ENCODE data around the gene ZNF653. TPM values are rescaled to one million over a fixed set of nuclear protein-coding genes. Genes with fewer than 3 reads are reported as not detected.

The ZNF653 gene
- total RNA-seq, 2 experiments from 2014 or later: 13.1 to 16.6 TPM

GRCh38 chr19:11451327-11451870 is 54.2 kb downstream of the ZNF653 start:
- ATAC-seq (no peak), DNase-seq (no peak)
- CTCF ChIA-PET: no interaction called here
- Mint-ChIP-seq H3K4me3 (no peak overlapping the region), H3K27me3 (no peaks in the 10 kb centered on the region), H3K27ac (no peak overlapping the region), H3K4me1 (no peaks in the 10 kb centered on the region), H3K36me3 (ENCODE audit: low read depth) (peaks cover 7% of the 10 kb centered on the region), H3K9me3 (ENCODE audit: low read depth) (no peaks in the 10 kb centered on the region)
- POLR2A ChIA-PET: no interaction called here
- intact Hi-C loops (cut with DNase I, micrococcal nuclease): no loop called here

DNA sequence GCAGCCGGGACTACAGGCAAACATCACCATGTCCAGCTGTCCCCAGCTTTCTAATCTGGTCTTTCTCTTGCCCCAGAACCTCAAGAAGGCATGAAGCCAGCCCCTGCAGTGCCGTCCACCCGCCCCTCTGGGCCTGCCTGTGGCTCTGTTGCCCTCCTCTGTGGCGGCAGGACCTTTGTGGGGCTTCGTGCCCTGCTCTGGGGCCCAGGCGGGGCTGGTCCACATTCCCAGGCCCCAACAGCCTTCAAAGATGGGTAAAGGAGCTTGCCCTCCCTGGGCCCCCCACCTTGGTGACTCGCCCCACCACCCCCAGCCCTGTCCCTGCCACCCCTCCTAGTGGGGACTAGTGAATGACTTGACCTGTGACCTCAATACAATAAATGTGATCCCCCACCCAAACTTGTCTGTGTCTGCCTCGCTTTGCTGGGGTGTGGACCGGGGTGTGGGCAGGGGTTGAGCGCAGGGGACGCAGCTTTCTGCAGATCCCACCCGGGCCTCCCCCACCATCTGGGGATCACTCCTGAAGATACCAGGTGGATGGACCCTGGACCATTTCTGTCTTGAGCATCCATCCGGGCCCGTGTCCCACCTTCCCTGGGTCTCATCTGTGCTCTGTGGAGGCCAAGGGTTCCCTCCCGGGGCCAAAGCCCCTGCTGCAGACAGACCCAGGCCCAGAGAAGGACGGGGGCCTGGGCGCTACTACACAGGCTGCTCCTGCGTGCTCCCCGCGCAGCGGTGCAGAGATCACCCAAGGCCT is 54.9 kb downstream of the ZNF653 start:
- Mint-ChIP-seq H3K36me3 (ENCODE audit: low read depth) (peaks cover 7% of the 10 kb centered on the region), H3K27ac (no peak overlapping the region), H3K4me1 (no peaks in the 10 kb centered on the region), H3K27me3 (no peaks in the 10 kb centered on the region), H3K4me3 (no peak overlapping the region), H3K9me3 (ENCODE audit: low read depth) (no peaks in the 10 kb centered on the region)
- intact Hi-C loops (cut with DNase I, micrococcal nuclease): no loop called here
- ChIA-PET CTCF (interaction anchor here (0.7 to 1.5 kb wide), 2 partner anchors 16 to 415 kb away, joined by 3 to 5 read pairs; partner anchors contain the start of genes ODAD3 and PRKCSH), POLR2A (interaction anchor here (0.7 kb wide), 1 partner anchor 895 kb away, joined by 3 read pairs; no protein-coding TSS in a partner anchor)
- ATAC-seq (no peak), DNase-seq (no peak)

DNA sequence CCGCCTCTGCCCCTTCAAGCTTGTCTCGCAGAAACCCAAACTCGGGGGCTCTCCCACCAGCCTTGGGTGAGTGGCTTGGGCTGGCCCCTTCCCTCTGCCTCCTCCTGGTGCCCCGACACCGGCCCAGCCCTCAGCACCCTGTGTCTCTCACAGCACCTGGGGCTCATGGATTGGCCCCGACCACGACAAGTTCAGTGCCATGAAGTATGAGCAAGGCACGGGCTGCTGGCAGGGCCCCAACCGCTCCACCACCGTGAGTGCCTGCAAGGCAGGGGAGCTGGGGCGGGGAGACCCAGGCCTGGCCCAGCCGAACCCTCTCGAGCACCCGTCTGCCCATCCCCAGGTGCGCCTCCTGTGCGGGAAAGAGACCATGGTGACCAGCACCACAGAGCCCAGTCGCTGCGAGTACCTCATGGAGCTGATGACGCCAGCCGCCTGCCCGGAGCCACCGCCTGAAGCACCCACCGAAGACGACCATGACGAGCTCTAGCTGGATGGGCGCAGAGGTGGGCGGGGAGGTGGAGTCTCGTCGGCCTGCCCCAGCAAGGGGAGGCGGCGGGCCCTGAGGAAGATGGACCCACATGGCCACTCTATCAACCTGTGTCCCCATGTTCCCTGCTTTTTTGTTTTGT is 56.6 kb downstream of the ZNF653 start:
- POLR2A ChIA-PET: no interaction called here
- ATAC-seq (no peak), DNase-seq (no peak)
- CTCF ChIA-PET: interaction anchor here (0.6 to 1.8 kb wide), 4 partner anchors 12 to 69 kb away, joined by 3 to 4 read pairs (median 4); no protein-coding TSS in a partner anchor
- peaks cover 15% of the 10 kb centered on the region for H3K36me3 Mint-ChIP-seq (ENCODE audit: low read depth)
- H3K4me1 Mint-ChIP-seq: no peaks in the 10 kb centered on the region
- H3K9me3 Mint-ChIP-seq (ENCODE audit: low read depth): no peaks in the 10 kb centered on the region
- intact Hi-C loops (cut with DNase I, micrococcal nuclease): no loop called here
- no peak overlapping the region for H3K27ac Mint-ChIP-seq
- H3K4me3 Mint-ChIP-seq: no peak overlapping the region
- no peaks in the 10 kb centered on the region for H3K27me3 Mint-ChIP-seq

- Mint-ChIP-seq H3K9me3 (ENCODE audit: low read depth) (no peaks in the 10 kb centered on the region), H3K27me3 (no peaks in the 10 kb centered on the region), H3K27ac (no peak overlapping the region), H3K4me3 (no peak overlapping the region), H3K4me1 (no peaks in the 10 kb centered on the region), H3K36me3 (ENCODE audit: low read depth) (peaks cover 16% of the 10 kb centered on the region)
- ChIA-PET CTCF (interaction anchor here (0.5 to 1.8 kb wide), 4 partner anchors 34 to 155 kb away, joined by 3 to 4 read pairs (median 4); no protein-coding TSS in a partner anchor), POLR2A (no interaction called here)
- ATAC-seq (no peak), DNase-seq (no peak)
- intact Hi-C loops (cut with DNase I, micrococcal nuclease): no loop called here
Measured at GRCh38 chr19:11448410-11448809, 57.2 kb downstream of the ZNF653 start.

- ATAC-seq (no peak), DNase-seq (no peak)
- Mint-ChIP-seq H3K27ac (no peak overlapping the region), H3K4me1 (no peaks in the 10 kb centered on the region), H3K36me3 (ENCODE audit: low read depth) (peaks cover 18% of the 10 kb centered on the region), H3K4me3 (no peak overlapping the region), H3K9me3 (ENCODE audit: low read depth) (no peaks in the 10 kb centered on the region), H3K27me3 (no peaks in the 10 kb centered on the region)
- POLR2A ChIA-PET: no interaction called here
- intact Hi-C loops (cut with DNase I, micrococcal nuclease): no loop called here
- CTCF ChIA-PET: interaction anchor here (0.5 to 1.8 kb wide), 5 partner anchors 35 to 154 kb away, joined by 3 to 4 read pairs (median 3); no protein-coding TSS in a partner anchor
Measured at GRCh38 chr19:11447347-11448262, 58.0 kb downstream of the ZNF653 start.

DNA sequence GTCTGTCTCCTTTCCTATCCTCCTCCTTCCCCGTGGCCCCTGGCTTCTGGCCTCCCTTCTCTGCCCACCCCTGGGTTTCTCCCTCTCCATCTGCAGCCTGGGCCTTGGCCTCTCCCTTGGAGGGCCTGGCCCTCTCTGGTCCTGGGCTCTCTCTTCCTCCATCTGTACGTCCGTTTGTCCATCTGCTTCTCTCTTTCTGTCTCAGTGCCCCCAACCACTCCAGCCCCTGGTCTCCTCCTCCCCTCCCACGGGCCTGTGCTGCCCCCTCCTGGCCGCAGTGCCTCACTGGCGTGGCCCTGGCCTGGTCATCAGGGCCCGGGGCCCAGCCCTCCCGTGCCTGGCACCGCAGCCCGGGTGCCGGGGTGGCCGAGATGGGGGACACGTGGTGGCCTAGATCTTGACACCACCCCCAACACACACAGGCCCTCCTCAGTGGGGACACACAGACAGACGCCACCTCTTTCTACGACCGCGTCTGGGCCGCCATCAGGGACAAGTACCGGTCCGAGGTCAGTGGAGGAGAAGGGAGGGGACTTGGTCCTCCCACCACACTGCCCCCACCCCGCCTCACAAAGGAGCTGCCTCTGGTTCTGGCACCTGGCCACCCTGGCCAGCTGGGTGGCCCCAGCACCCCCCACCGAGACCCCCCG is 58.9 kb downstream of the ZNF653 start:
- Mint-ChIP-seq H3K4me3 (no peak overlapping the region), H3K4me1 (no peaks in the 10 kb centered on the region), H3K36me3 (ENCODE audit: low read depth) (peaks cover 22% of the 10 kb centered on the region), H3K27ac (no peak overlapping the region), H3K9me3 (ENCODE audit: low read depth) (no peaks in the 10 kb centered on the region), H3K27me3 (no peaks in the 10 kb centered on the region)
- ATAC-seq (peak; percentile 57), DNase-seq (peak; percentile 66)
- POLR2A ChIA-PET: no interaction called here
- CTCF ChIA-PET: interaction anchor here (0.5 kb wide), 1 partner anchor 89 kb away, joined by 3 read pairs; no protein-coding TSS in a partner anchor
- intact Hi-C loops (cut with DNase I, micrococcal nuclease): no loop called here

GRCh38 chr19:11446271-11446651 is 59.4 kb downstream of the ZNF653 start:
- DNase-seq: no peak
- ChIA-PET CTCF (no interaction called here), POLR2A (no interaction called here)
- Mint-ChIP-seq H3K9me3 (ENCODE audit: low read depth) (no peaks in the 10 kb centered on the region), H3K4me1 (no peaks in the 10 kb centered on the region), H3K27me3 (no peaks in the 10 kb centered on the region), H3K36me3 (ENCODE audit: low read depth) (peaks cover 25% of the 10 kb centered on the region), H3K27ac (no peak overlapping the region), H3K4me3 (no peak overlapping the region)
- no peak for ATAC-seq
- intact Hi-C loops (cut with DNase I, micrococcal nuclease): no loop called here

DNA sequence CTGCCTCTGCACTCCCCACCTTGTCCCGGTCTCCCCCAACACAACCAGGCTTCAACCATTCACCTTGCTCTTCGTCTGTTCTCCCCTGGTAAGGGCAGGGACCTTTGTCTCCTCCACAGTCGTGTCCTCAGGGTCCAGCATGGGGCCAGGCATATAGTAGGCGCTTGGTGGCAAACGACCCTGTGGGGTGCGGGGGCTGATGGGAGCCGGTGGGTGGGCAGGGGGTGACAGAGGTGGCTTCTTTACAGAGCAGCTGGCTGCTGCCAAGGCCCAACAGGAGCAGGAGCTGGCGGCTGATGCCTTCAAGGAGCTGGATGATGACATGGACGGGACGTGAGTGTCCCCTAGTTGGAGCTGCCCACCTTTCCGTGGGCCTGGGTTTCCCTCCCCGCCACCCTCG is 60.5 kb downstream of the ZNF653 start:
- intact Hi-C loops (cut with DNase I, micrococcal nuclease): no loop called here
- Mint-ChIP-seq H3K4me3 (no peak overlapping the region), H3K9me3 (ENCODE audit: low read depth) (no peaks in the 10 kb centered on the region), H3K27ac (no peak overlapping the region), H3K36me3 (ENCODE audit: low read depth) (peaks cover 30% of the 10 kb centered on the region), H3K27me3 (no peaks in the 10 kb centered on the region), H3K4me1 (peaks cover 2% of the 10 kb centered on the region)
- ATAC-seq (no peak), DNase-seq (no peak)
- ChIA-PET POLR2A (interaction anchor here (0.6 kb wide), 1 partner anchor 15 kb away, joined by 4 read pairs; no protein-coding TSS in a partner anchor), CTCF (no interaction called here)

GRCh38 chr19:11444059-11444458 is 61.6 kb downstream of the ZNF653 start:
- CTCF ChIA-PET: interaction anchor here (0.6 kb wide), 1 partner anchor 53 kb away, joined by 4 read pairs; no protein-coding TSS in a partner anchor
- POLR2A ChIA-PET: interaction anchor here (0.8 kb wide), 1 partner anchor 9 kb away, joined by 8 read pairs; the partner anchor contains the start of genes ODAD3 and PRKCSH
- ATAC-seq: no peak
- H3K4me1 Mint-ChIP-seq: peaks cover 2% of the 10 kb centered on the region
- H3K27me3 Mint-ChIP-seq: no peaks in the 10 kb centered on the region
- no peak overlapping the region for H3K4me3 Mint-ChIP-seq
- no peak overlapping the region for H3K27ac Mint-ChIP-seq
- H3K36me3 Mint-ChIP-seq (ENCODE audit: low read depth): peaks cover 26% of the 10 kb centered on the region
- no peak for DNase-seq
- intact Hi-C loops (cut with DNase I, micrococcal nuclease): no loop called here
- H3K9me3 Mint-ChIP-seq (ENCODE audit: low read depth): no peaks in the 10 kb centered on the region

DNA sequence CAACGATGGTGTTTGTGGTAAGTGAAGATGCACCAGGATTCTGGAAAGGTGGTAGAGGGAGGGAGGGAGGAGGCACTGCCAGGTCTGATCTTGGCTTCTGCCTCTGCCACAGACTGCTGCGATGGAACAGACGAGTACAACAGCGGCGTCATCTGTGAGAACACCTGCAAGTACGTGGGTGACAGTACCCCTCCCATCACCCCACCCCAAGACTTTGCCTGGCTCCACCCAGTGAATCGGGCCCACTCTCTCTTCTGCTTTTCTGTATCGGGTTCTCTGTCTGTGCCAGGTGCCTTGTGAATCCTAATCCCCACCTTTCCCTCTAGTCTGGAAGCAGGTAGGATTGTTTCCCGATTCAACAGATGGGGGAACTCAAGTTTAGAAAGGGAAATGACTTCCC is 67.7 kb downstream of the ZNF653 start:
- H3K4me3 Mint-ChIP-seq: peak overlapping the region; percentile 43
- ATAC-seq (no peak), DNase-seq (no peak)
- ChIA-PET POLR2A (no interaction called here), CTCF (interaction anchor here (0.6 to 0.8 kb wide), 2 partner anchors 94 to 311 kb away, joined by 3 read pairs; no protein-coding TSS in a partner anchor)
- peaks cover 35% of the 10 kb centered on the region for H3K36me3 Mint-ChIP-seq (ENCODE audit: low read depth)
- peaks cover 16% of the 10 kb centered on the region for H3K4me1 Mint-ChIP-seq
- no peaks in the 10 kb centered on the region for H3K27me3 Mint-ChIP-seq
- peak overlapping the region; percentile 5 for H3K27ac Mint-ChIP-seq
- H3K9me3 Mint-ChIP-seq (ENCODE audit: low read depth): no peaks in the 10 kb centered on the region
- intact Hi-C loops (cut with DNase I, micrococcal nuclease): loop anchor here in 1 of 2 experiments (5.0 kb wide), 1 partner anchor 299 kb away; the partner anchor contains the start of gene ZNF823
